Type B pancreatic cell (in vitro differentiated cells): ENCODE results near the gene NDRG2. TPM values are rescaled to one million over a fixed set of nuclear protein-coding genes. Genes with fewer than 3 reads are reported as not detected.

ENCODE experiments used
- DNase-seq: peaks from one replicate; pipeline ENCODE4 v3.0.0; 2021; ENCODE audit warnings: mixed read lengths; ENCODE audit not compliant: unreplicated experiment; ENCODE audit errors: extremely low spot score
- H3K27ac Mint-ChIP-seq: 2 replicates; pipeline ENCODE4 v1.8.0; 2021; ENCODE audit warnings: mild to moderate bottlenecking, mixed read lengths
- H3K27me3 Mint-ChIP-seq: 2 replicates; pipeline ENCODE4 v1.8.0; 2021; ENCODE audit warnings: mixed read lengths
- H3K36me3 Mint-ChIP-seq: 2 replicates; pipeline ENCODE4 v1.8.0; 2021; ENCODE audit warnings: mixed read lengths
- H3K4me1 Mint-ChIP-seq: one replicate; pipeline ENCODE4 v1.8.0; 2021; ENCODE audit warnings: mixed read lengths; ENCODE audit not compliant: unreplicated experiment
- H3K4me3 Mint-ChIP-seq: 2 replicates; pipeline ENCODE4 v1.8.0; 2021; ENCODE audit warnings: mild to moderate bottlenecking, mixed read lengths
- H3K9me3 Mint-ChIP-seq: 2 replicates; pipeline ENCODE4 v1.8.0; 2021; ENCODE audit warnings: mixed read lengths
- total RNA-seq: library from RNA; stranded (reverse); gene quantifications from 2 replicates; pipeline ENCODE4 v1.2.1, GENCODE V29; 2021; ENCODE audit warnings: low replicate concordance
- TF ChIP-seq, protein P1 (sequence below): fragments of 200-600 bp; sonication (generic); conservative IDR thresholded peaks from 2 replicates; pipeline ENCODE4 v1.5.0; 2021; ENCODE audit warnings: antibody characterized with exemption, mild to moderate bottlenecking

Gene NDRG2
- total RNA-seq, 1 donor from 2014 or later, result 150 TPM

DNA sequence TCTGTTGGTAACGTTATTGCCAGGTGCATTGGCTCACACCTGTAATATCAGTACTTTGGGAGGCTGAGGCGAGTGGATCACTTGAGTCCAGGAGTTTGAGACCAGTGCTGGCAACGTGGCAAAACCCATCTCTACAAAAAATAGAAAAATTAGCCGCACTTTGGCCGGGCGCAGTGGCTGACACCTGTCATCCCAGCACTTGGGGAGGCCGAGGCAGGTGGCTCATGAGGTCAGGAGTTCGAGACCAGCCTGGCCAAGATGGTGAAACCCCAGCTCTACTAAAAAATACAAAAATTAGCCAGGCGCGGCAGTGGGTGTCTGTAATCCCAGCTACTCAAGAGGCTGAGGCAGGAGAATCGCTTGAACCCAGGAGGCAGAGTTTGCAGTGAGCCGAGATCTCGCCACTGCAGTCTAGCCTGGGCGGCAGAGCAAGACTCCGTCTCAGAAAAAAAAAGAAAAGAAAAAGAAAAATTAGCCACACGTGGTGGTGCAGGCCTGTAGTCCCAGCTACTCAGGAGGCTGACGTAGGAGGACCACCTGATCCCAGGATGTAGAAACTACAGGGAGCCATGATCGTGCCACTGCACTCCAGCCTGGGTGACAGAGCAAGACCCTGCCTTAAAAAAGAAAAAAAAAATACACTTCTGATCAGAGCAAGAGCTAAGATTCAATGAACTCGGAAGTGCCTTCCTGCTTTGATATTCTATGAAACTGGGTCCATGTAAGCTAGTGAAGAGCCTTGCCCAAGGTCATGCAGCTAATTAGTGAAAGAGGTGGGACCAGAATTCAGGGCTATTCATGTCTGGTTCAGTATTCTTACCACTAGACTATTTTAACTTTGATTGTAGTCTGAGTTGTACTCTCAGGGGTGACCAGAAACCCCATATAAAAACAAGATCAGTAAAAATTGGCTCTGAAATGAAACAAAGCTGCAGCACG, 28.6 kb upstream of the NDRG2 start:
- H3K36me3 Mint-ChIP-seq, result no peaks in the 10 kb centered on the region
- TF ChIP-seq, protein P1, sequence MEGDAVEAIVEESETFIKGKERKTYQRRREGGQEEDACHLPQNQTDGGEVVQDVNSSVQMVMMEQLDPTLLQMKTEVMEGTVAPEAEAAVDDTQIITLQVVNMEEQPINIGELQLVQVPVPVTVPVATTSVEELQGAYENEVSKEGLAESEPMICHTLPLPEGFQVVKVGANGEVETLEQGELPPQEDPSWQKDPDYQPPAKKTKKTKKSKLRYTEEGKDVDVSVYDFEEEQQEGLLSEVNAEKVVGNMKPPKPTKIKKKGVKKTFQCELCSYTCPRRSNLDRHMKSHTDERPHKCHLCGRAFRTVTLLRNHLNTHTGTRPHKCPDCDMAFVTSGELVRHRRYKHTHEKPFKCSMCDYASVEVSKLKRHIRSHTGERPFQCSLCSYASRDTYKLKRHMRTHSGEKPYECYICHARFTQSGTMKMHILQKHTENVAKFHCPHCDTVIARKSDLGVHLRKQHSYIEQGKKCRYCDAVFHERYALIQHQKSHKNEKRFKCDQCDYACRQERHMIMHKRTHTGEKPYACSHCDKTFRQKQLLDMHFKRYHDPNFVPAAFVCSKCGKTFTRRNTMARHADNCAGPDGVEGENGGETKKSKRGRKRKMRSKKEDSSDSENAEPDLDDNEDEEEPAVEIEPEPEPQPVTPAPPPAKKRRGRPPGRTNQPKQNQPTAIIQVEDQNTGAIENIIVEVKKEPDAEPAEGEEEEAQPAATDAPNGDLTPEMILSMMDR, result no peak

DNA sequence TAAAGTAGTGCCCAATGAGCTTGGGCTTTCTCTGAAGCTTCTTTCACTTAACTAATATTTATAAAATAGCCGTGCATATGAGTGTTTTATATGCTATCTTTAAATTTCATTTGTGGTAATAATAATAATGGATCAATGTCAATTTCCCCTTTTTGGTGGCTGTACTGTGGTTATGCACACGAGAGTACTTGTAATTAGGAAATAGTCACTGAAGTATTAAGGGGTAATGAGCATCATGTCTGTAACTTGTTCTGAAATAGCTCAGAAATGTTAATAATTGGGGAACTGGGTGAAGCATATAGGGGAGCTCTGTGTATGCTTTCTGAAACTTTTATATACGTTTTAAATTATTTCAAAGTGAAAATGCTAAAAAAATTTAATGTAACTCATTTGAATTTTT, 25.7 kb upstream of the NDRG2 start:
- Mint-ChIP-seq H3K4me3 (no peak overlapping the region), H3K27me3 (no peaks in the 10 kb centered on the region), H3K27ac (no peak overlapping the region), H3K36me3 (no peaks in the 10 kb centered on the region), H3K4me1 (peaks cover 15% of the 10 kb centered on the region), H3K9me3 (no peaks in the 10 kb centered on the region)
- TF ChIP-seq, protein P1, result no peak
- no peak for DNase-seq

More for the DNA sequence above, 28.6 kb upstream of the NDRG2 start:
- Mint-ChIP-seq H3K4me1 (peaks cover 22% of the 10 kb centered on the region), H3K27me3 (no peaks in the 10 kb centered on the region), H3K27ac (no peak overlapping the region), H3K4me3 (no peak overlapping the region), H3K9me3 (no peaks in the 10 kb centered on the region)
- DNase-seq, result no peak

DNA sequence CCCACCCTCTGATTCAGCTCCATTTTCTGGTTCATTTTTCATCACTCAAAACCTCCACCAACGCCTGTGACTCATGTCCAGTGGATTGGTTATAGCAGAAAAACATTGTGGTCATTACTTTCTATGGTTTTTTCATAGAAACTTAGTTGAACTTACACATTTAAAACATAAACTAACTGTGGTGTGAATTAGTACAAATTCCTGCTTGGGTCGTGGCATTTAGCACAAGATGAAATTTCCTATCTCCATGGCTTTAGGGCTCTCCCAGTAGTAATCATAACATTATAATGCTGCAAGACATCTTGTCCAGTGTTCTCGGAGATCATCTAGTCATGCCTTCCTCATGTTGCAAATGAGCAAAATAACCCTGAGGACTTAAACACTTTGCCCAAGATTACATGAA, 24.4 kb upstream of the NDRG2 start:
- DNase-seq, result no peak
- H3K4me1 Mint-ChIP-seq, result peaks cover 14% of the 10 kb centered on the region
- peaks cover 2% of the 10 kb centered on the region for H3K27me3 Mint-ChIP-seq
- H3K9me3 Mint-ChIP-seq, result no peaks in the 10 kb centered on the region
- TF ChIP-seq, protein P1, result no peak
- no peaks in the 10 kb centered on the region for H3K36me3 Mint-ChIP-seq
- H3K27ac Mint-ChIP-seq, result no peak overlapping the region
- H3K4me3 Mint-ChIP-seq, result no peak overlapping the region

DNA sequence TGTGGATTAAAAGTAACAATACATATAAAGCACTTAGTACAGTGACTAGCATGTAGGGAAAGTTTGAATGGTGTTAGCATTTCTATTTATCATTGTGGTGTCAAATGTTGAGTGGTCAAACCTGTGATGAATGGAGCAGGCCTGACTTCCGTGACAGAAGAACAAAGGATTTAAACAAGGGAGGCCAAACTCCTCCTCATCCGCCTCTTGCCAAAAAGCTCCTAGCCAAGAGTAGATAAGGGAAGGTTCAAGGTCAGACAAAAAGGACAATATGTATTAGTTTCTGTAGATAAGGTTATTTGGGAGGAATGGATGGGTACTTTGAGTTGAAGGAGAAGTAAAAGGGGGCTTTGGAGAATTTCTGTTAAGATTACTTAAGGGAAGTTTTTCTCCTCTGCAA, 23.8 kb upstream of the NDRG2 start:
- no peak for DNase-seq
- H3K27me3 Mint-ChIP-seq, result peaks cover 2% of the 10 kb centered on the region
- no peaks in the 10 kb centered on the region for H3K36me3 Mint-ChIP-seq
- H3K4me3 Mint-ChIP-seq, result no peak overlapping the region
- H3K4me1 Mint-ChIP-seq, result peaks cover 11% of the 10 kb centered on the region
- no peak overlapping the region for H3K27ac Mint-ChIP-seq
- H3K9me3 Mint-ChIP-seq, result no peaks in the 10 kb centered on the region
- TF ChIP-seq, protein P1, result no peak

DNA sequence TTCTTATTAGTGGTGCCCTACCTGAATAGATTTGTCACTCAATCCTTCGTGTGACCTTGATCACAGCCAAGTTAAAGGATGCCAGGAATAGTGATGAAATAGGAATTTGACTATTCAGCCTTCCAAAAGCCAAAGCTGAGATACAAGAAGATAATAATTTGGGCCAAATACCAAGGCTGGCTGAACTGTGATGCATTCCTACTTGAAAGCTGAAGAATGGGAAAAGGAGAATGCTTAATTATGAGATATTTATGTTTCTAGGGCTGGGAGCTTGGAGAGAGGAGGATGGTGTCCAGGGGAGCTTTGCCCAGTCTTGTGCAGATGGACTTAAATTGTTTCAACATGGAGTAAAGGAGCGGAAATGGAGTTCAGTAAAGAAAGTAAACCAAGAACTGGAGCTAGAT, 22.5 kb upstream of the NDRG2 start:
- H3K4me3 Mint-ChIP-seq, result no peak overlapping the region
- H3K9me3 Mint-ChIP-seq, result no peaks in the 10 kb centered on the region
- no peak for DNase-seq
- no peaks in the 10 kb centered on the region for H3K36me3 Mint-ChIP-seq
- no peak overlapping the region for H3K27ac Mint-ChIP-seq
- H3K4me1 Mint-ChIP-seq, result peaks cover 11% of the 10 kb centered on the region
- peaks cover 5% of the 10 kb centered on the region for H3K27me3 Mint-ChIP-seq
- TF ChIP-seq, protein P1, result no peak
